ENCODE data around the gene PCED1B. TPM values are rescaled to one million over a fixed set of nuclear protein-coding genes. Genes with fewer than 3 reads are reported as not detected.

PCED1B gene
- total RNA-seq, 2 experiments from 2014 or later: 133 to 136 TPM

DNA sequence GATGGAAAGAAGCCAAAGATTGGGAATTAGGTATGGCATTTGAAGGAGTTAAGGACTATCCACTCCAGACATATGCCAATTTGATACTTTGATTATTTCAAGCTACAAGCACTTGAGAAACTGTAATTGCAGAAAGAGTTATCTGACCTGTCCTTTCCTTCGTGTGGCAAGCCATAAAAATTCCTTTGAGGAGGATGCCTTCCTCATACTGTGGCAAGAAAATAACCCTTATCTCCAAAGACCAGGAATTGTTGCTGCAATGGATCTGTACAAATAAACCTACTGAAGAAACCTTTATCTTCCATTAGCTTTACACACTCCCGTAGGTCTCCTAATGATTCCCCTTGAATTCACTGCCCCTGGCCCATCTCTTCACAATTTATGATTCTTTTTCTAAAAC, 165.4 kb downstream of the PCED1B start:
- CTCF ChIA-PET: no interaction called here
- intact Hi-C loops (cut with micrococcal nuclease): no loop called here

GRCh38 chr12:47245623-47246022, 166.2 kb downstream of the PCED1B start:
- peaks cover 4% of the 10 kb centered on the region for H3K4me1 Mint-ChIP-seq (ENCODE audit: low read depth)
- DNase-seq: no peak
- intact Hi-C loops (cut with micrococcal nuclease): no loop called here
- H3K4me3 Mint-ChIP-seq: no peak overlapping the region
- peaks cover 39% of the 10 kb centered on the region for H3K36me3 Mint-ChIP-seq
- no peaks in the 10 kb centered on the region for H3K27me3 Mint-ChIP-seq
- CTCF ChIA-PET: no interaction called here
- H3K9me3 Mint-ChIP-seq: peaks cover 9% of the 10 kb centered on the region
- no peak overlapping the region for H3K27ac Mint-ChIP-seq
- POLR2A ChIA-PET: no interaction called here

More for the DNA sequence above, 165.4 kb downstream of the PCED1B start:
- peaks cover 31% of the 10 kb centered on the region for H3K36me3 Mint-ChIP-seq
- no peak for DNase-seq
- no peaks in the 10 kb centered on the region for H3K27me3 Mint-ChIP-seq
- peaks cover 6% of the 10 kb centered on the region for H3K4me1 Mint-ChIP-seq (ENCODE audit: low read depth)
- peaks cover 1% of the 10 kb centered on the region for H3K9me3 Mint-ChIP-seq
- H3K4me3 Mint-ChIP-seq: no peak overlapping the region
- POLR2A ChIA-PET: no interaction called here
- no peak overlapping the region for H3K27ac Mint-ChIP-seq

GRCh38 chr12:47247418-47247817, 168.0 kb downstream of the PCED1B start:
- intact Hi-C loops (cut with micrococcal nuclease): no loop called here
- Mint-ChIP-seq H3K9me3 (peaks cover 24% of the 10 kb centered on the region), H3K27ac (no peak overlapping the region), H3K27me3 (no peaks in the 10 kb centered on the region), H3K4me1 (ENCODE audit: low read depth) (peaks cover under 1% of the 10 kb centered on the region), H3K4me3 (no peak overlapping the region), H3K36me3 (peaks cover 50% of the 10 kb centered on the region)
- DNase-seq: no peak
- ChIA-PET CTCF (no interaction called here), POLR2A (no interaction called here)

DNA sequence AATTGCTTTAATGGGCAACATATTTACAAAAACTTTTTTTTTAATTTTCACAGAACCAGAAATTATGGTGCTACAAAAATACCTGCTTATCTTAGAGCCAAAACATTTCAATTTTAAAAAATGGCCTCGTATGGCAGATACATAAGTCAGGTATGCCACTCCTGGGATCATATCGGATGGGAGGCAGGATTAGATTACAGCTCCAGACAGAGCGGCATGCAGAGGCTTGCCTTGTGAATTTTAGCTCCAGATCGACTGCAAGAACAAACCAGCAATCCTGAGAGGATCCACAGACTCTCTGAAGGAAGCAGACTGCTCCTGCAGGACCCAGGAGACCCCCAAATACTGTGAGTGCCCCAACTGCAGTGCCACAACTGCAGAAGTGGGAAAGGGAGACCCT, 169.7 kb downstream of the PCED1B start:
- no peaks in the 10 kb centered on the region for H3K27me3 Mint-ChIP-seq
- DNase-seq: no peak
- ChIA-PET CTCF (interaction anchor here (0.6 to 0.7 kb wide), 2 partner anchors 217 to 1294 kb away, joined by 3 read pairs; no protein-coding TSS in a partner anchor), POLR2A (no interaction called here)
- H3K27ac Mint-ChIP-seq: no peak overlapping the region
- H3K4me3 Mint-ChIP-seq: no peak overlapping the region
- H3K36me3 Mint-ChIP-seq: peaks cover 60% of the 10 kb centered on the region
- peaks cover 35% of the 10 kb centered on the region for H3K9me3 Mint-ChIP-seq
- no peaks in the 10 kb centered on the region for H3K4me1 Mint-ChIP-seq (ENCODE audit: low read depth)
- intact Hi-C loops (cut with micrococcal nuclease): no loop called here

DNA sequence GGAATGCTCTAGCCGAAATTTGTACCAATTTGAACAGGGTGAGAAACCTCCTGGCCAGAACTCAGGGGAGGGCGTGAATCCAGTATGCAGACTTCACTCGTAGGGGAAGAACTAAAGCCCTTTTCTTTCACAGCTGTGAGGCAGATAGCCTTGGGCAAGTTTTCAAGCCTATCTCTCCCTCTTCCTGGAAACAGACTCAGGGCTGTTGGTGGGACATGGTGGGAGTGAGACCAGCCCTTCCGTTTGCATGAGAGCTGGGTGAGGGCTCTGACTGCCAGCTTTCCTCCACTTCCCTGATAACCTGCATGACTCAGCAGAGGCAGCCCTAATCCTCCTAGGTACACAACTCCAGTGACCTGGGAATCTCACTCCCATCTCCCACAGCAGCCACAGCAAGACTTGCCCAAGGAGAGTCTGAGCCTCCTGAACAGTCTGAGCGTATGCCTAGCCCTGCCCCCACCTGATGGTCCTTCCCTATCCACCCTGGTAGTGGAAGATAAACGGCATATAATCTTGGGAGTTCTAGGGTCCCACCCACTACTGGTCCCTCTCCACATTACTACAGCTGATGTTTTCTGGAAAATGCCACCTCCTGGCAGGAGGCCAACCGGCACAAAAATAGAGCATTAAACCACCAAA, 170.4 kb downstream of the PCED1B start:
- ChIA-PET CTCF (no interaction called here), POLR2A (no interaction called here)
- Mint-ChIP-seq H3K4me1 (ENCODE audit: low read depth) (no peaks in the 10 kb centered on the region), H3K27me3 (no peaks in the 10 kb centered on the region), H3K9me3 (peaks cover 41% of the 10 kb centered on the region), H3K36me3 (peaks cover 61% of the 10 kb centered on the region), H3K27ac (no peak overlapping the region), H3K4me3 (no peak overlapping the region)
- intact Hi-C loops (cut with micrococcal nuclease): no loop called here
- DNase-seq: no peak

DNA sequence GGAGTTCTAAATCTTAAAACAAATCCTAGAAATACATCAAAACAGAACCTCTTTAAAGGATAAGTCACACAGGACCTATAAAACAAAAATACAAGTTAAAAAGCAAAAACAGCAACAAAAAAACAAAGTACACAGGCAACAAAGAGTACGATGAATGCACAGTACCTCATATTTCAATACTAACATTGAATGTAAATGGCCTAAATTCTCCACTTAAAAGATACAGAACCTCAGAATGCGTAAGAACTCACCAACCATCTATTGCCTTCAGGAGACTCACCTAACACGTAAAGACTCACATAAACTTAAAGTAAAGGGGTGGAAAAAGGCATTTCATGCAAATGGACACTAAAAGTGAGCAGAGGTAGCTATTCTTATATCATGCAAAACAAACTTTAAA, 172.5 kb downstream of the PCED1B start:
- CTCF ChIA-PET: no interaction called here
- POLR2A ChIA-PET: no interaction called here
- no peak for DNase-seq
- intact Hi-C loops (cut with micrococcal nuclease): no loop called here
- H3K36me3 Mint-ChIP-seq: peaks cover 62% of the 10 kb centered on the region
- no peaks in the 10 kb centered on the region for H3K4me1 Mint-ChIP-seq (ENCODE audit: low read depth)
- H3K27ac Mint-ChIP-seq: no peak overlapping the region
- H3K9me3 Mint-ChIP-seq: peaks cover 57% of the 10 kb centered on the region
- H3K4me3 Mint-ChIP-seq: no peak overlapping the region
- H3K27me3 Mint-ChIP-seq: no peaks in the 10 kb centered on the region

DNA sequence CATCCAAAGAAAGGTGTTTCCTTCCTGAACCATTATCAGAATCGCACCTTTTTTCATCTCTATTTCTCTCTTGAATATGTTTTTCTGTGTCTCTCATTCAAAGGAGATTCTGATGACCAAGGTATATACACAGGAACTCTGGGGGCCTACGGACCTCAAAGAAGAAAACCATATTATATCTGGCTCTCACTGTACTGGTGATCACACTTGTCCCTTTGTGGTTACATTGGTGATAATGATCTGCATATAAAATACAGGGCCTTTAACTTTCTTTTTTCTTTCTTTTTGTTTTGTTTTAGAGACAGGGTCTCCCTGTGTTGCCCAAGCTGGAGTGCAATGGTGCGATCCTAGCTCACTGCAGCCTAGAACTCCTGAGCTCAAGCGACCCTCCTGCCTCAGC, 185.5 kb downstream of the PCED1B start:
- no peak overlapping the region for H3K4me3 Mint-ChIP-seq
- ChIA-PET CTCF (interaction anchor here (1.7 kb wide), 1 partner anchor 8 kb away, joined by 4 read pairs; no protein-coding TSS in a partner anchor), POLR2A (no interaction called here)
- peaks cover 38% of the 10 kb centered on the region for H3K4me1 Mint-ChIP-seq (ENCODE audit: low read depth)
- no peak overlapping the region for H3K27ac Mint-ChIP-seq
- no peak for DNase-seq
- H3K36me3 Mint-ChIP-seq: no peaks in the 10 kb centered on the region
- no peaks in the 10 kb centered on the region for H3K27me3 Mint-ChIP-seq
- peaks cover 3% of the 10 kb centered on the region for H3K9me3 Mint-ChIP-seq
- intact Hi-C loops (cut with micrococcal nuclease): no loop called here

GRCh38 chr12:47265391-47265790, 186.0 kb downstream of the PCED1B start:
- Mint-ChIP-seq H3K27ac (no peak overlapping the region), H3K27me3 (no peaks in the 10 kb centered on the region), H3K4me1 (ENCODE audit: low read depth) (peaks cover 41% of the 10 kb centered on the region), H3K36me3 (no peaks in the 10 kb centered on the region), H3K9me3 (peaks cover 3% of the 10 kb centered on the region), H3K4me3 (no peak overlapping the region)
- ChIA-PET CTCF (no interaction called here), POLR2A (no interaction called here)
- intact Hi-C loops (cut with micrococcal nuclease): no loop called here
- no peak for DNase-seq

DNA sequence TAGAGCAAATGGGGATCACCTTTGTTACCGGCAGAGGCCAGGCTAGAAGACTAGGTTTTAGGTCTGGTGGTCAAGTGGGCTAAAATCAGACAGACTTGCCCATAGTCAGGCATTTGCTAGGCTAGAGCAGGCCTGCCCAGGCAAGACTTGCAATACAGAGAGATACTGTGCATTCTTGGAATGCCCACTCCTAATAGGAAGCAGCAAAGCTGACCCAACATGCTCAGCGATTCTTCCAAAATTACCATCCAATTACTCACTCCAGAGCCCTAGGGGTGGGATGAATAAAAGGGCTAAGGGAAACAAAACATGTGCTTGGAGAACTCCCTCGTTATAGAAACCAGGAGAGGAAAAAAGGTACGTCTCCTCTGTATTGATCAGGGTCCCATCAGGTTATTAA, 188.2 kb downstream of the PCED1B start:
- CTCF ChIA-PET: interaction anchor here (1.1 to 1.5 kb wide), 2 partner anchors 9 to 15 kb away, joined by 3 to 6 read pairs; no protein-coding TSS in a partner anchor

GRCh38 chr12:47268501-47269454, 189.4 kb downstream of the PCED1B start:
- no peaks in the 10 kb centered on the region for H3K36me3 Mint-ChIP-seq
- peaks cover 3% of the 10 kb centered on the region for H3K9me3 Mint-ChIP-seq
- intact Hi-C loops (cut with micrococcal nuclease): no loop called here
- ChIA-PET CTCF (interaction anchor here (1.5 kb wide), 1 partner anchor 10 kb away, joined by 6 read pairs; no protein-coding TSS in a partner anchor), POLR2A (interaction anchor here (1.1 kb wide), 1 partner anchor 13 kb away, joined by 3 read pairs; no protein-coding TSS in a partner anchor)
- no peaks in the 10 kb centered on the region for H3K27me3 Mint-ChIP-seq
- DNase-seq: no peak
- H3K27ac Mint-ChIP-seq: no peak overlapping the region
- H3K4me1 Mint-ChIP-seq (ENCODE audit: low read depth): peaks cover 71% of the 10 kb centered on the region
- H3K4me3 Mint-ChIP-seq: no peak overlapping the region

More for the DNA sequence above, 188.2 kb downstream of the PCED1B start:
- no peaks in the 10 kb centered on the region for H3K27me3 Mint-ChIP-seq
- H3K9me3 Mint-ChIP-seq: peaks cover 3% of the 10 kb centered on the region
- H3K36me3 Mint-ChIP-seq: no peaks in the 10 kb centered on the region
- DNase-seq: no peak
- POLR2A ChIA-PET: no interaction called here
- H3K4me1 Mint-ChIP-seq (ENCODE audit: low read depth): peaks cover 61% of the 10 kb centered on the region
- intact Hi-C loops (cut with micrococcal nuclease): no loop called here
- no peak overlapping the region for H3K4me3 Mint-ChIP-seq
- no peak overlapping the region for H3K27ac Mint-ChIP-seq

DNA sequence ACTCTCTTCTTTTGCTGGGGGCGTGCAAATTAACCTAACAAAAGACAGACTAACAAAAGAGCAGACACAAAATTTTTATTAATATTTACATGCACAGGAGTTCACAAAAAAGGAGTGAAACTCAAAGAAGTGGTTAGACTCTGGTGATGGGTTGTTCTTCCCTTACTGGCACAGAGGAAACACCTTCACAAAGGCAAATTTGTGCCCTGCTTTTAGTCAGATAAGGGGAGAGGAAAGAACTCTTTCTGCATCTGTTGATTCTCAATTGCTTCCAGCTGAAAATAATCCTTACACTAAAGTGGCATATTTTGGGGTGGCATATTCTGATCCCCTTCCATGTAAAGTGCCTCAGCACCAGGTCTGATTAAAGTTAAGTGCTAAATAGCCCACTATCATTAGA, 190.5 kb downstream of the PCED1B start:
- peak overlapping the region; percentile 10 for H3K27ac Mint-ChIP-seq
- CTCF ChIA-PET: interaction anchor here (1.2 to 1.4 kb wide), 2 partner anchors 12 to 128 kb away, joined by 3 read pairs; no protein-coding TSS in a partner anchor
- no peak overlapping the region for H3K4me3 Mint-ChIP-seq
- peaks cover 3% of the 10 kb centered on the region for H3K9me3 Mint-ChIP-seq
- H3K36me3 Mint-ChIP-seq: no peaks in the 10 kb centered on the region
- DNase-seq: no peak
- H3K4me1 Mint-ChIP-seq (ENCODE audit: low read depth): peaks cover 71% of the 10 kb centered on the region
- intact Hi-C loops (cut with micrococcal nuclease): no loop called here
- no peaks in the 10 kb centered on the region for H3K27me3 Mint-ChIP-seq
- POLR2A ChIA-PET: interaction anchor here (1.0 to 1.3 kb wide), 3 partner anchors 8 to 90 kb away, joined by 3 to 4 read pairs (median 3); no protein-coding TSS in a partner anchor

Data from activated CD4-positive, alpha-beta memory T cell treated with anti-CD3 and anti-CD28 coated beads for 36 hours (primary cell).